GM19468 (cell line): ENCODE results near the gene DNAJC7.

Experiments
- ATAC-seq: cut with Tn5 transposase; IDR thresholded peaks from one replicate; pipeline ENCODE4 v1.9.1; 2021; ENCODE audit warnings: mild to moderate bottlenecking, moderate library complexity, moderate number of reproducible peaks; ENCODE audit not compliant: unreplicated experiment; ENCODE audit errors: extremely low read depth

Gene DNAJC7, protein sequence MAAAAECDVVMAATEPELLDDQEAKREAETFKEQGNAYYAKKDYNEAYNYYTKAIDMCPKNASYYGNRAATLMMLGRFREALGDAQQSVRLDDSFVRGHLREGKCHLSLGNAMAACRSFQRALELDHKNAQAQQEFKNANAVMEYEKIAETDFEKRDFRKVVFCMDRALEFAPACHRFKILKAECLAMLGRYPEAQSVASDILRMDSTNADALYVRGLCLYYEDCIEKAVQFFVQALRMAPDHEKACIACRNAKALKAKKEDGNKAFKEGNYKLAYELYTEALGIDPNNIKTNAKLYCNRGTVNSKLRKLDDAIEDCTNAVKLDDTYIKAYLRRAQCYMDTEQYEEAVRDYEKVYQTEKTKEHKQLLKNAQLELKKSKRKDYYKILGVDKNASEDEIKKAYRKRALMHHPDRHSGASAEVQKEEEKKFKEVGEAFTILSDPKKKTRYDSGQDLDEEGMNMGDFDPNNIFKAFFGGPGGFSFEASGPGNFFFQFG

GRCh38 chr17:42016941-42017865 lies at the start of gene DNAJC7:
Gene DNAJC7, minus strand, starts transcription at chr17:42017439. Its CDS starts 23 bp downstream, at chr17:42017416.
- peak; percentile 58 for ATAC-seq

DNA sequence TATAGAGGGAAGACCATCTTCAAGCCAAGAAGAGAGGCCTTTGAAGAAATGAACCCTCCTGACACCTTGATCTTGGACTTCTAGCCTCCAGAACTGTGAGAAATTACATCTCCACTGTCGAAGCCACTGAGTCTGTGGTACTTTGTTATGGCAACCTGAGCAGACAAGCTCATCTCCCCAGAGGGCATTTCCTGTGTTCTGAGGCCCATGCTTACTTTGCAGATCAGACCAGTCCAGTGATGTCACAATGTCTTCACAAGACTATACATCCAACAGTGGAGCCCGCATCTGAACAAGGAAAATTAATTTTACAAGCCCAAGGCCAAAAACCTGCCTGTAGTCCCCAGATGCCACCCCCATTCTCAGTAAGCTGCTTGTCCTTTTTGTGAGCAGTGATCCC lies 48.0 kb upstream of the DNAJC7 start:
- ATAC-seq: no peak

DNA sequence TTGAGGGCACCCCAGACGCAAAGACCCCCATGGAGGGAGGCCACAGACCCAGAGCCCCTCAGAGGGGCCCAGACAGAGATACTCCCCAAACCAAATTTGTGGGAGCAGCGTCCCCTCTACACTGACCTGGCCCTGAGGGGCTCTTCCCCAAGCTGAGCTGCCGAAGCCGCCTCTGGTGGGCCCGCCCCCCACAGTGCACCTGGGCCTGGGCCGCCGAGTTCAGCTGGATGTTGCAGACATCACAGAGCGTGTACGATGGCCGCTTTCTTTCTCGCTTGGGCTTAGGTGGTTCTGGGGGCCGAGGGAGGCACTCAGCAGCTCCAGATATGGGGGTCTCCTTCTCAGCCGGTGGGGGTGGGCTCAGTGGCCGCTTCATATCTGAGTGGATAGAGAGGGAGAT lies 45.4 kb upstream of the DNAJC7 start:
- ATAC-seq: no peak

DNA sequence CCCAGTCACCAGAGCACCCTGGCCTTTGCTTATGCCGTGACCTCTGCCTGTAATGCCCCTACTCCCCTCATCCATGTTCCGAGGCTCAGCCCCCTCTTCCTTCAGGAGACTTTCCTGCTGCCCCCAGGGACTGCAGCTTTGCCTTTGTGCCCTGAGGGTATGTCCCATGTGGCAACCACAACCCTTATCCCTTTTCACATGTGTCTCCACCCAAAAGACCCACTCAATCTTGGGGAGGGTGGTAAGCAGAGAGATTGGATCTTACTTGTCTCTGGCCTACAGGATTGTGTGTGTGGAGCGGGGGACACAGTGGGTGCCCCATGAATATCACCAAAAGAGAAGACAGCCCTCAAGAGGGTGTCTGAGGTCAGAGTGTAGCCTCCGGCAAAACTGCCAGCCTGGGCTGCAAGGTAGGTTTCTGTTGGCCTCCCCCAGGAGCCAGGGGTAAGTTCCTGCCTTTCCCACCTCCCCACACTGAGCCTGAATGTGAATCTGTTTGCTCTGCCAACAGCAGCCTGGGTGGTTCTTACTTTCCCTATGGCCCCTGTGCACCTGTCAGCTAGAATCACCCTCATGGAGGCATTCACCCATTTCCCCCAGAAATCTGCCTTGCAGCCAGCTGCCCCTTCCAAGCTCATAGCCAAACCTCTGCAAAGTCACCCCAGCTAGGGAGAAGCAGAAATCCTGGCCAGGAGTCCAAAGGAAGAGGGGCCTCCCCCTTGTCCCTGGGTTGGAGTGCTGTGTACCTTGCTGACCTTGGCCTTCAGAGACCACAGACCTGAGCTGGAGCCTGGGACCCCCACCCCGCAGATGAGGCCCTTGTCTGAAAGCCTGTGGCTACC lies 44.6 kb upstream of the DNAJC7 start:
- no peak for ATAC-seq

- ATAC-seq: no peak
Measured at GRCh38 chr17:42060231-42060630, 43.0 kb upstream of the DNAJC7 start.

- ATAC-seq: no peak
Measured at GRCh38 chr17:42059815-42060214, 42.6 kb upstream of the DNAJC7 start.

DNA sequence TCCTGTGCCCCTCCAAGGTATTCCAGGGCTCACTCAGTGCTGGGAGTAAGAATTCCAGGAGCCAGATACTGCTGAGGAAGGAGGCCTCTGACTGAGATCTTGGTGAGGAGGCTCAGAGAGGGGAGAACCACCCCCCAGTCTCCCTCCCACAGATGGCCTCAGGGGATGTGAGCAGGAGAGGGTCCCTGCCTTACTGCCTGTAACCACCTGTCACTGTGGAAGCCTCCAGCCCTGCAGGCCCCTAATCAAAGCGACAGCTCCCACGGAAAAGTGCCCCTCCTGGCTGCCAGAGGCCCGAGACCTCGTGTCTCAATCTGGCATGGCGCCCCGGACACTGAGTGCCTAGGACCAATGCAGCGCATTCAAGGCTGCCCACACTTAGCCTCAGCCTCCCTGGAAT lies 40.8 kb upstream of the DNAJC7 start:
- no peak for ATAC-seq

DNA sequence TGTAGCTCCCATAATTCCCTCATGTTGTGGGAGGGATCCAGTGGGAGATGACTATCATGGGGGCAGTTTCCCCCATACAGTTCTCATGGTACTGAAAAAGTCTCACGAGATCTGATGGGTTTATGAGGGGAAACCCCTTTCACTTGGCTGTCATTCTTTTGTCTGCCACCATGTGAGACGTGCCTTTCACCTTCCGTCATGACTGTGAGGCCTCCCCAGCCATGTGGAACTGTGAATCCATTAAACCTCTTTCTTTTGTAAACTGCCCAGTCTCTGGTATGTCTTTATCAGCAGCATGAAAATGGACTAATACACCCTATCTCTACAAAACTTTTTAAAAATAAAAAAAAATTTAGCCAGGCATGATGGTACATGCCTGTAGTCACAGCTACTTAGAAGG lies 39.4 kb upstream of the DNAJC7 start:
- ATAC-seq: no peak

DNA sequence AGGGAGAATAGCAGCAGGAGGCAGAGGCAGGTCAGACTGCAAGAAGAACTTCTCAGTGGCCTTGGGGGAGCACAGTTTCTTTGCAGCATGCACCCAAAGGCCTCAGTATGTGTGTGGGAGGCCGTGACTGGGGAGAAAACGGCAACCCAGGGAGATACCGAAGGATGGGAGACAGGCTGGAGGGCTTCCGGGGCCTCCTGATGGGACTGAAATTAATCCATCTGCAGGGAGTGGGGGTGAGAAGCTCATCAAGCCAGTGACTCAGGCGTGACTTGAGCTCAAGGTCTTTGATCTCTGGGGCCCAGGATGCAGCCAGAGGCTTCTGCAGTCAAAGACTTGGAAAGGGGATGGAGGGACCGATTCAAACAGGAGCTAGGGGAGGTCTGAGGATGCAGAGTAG lies 38.3 kb upstream of the DNAJC7 start:
- no peak for ATAC-seq

- ATAC-seq: no peak
Measured at GRCh38 chr17:42055027-42055426, 37.8 kb upstream of the DNAJC7 start.

DNA sequence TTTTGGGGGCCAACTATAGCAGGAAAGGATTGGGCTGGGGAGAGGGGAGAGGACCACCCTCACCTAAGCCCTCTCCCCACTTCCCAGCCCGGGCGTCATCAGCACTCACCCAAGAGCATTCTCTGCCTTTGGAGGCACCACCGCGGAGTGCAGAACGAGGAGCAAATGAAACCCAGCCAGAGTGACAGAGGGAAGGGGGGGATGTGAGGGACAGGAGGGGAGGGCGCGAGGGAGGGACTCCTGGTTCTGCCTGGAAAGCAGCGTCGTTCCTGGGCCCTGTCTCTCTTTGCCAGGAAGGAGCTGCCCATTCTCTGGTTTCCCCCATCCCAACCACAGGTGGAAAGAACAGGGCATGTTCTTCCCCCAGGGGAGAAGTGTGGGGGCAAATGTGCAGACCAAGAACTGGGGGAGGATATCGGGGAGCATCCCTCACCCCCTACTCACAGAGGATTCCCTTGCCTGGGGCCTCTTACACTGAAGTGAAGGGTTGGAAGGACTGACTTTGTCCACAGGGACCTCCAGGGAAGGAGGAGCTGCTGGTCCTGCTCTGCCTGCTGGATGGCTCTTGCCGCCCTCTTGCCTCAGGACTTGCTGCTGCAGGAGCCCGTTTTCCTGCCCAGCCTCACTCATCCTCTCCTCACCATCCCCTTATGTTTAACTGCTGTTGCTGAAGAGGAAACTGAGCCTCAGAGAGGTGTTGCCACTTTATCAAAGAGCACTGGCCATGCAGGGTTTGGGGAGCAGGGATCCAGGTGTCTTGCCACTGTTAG lies 36.7 kb upstream of the DNAJC7 start:
- ATAC-seq: no peak

DNA sequence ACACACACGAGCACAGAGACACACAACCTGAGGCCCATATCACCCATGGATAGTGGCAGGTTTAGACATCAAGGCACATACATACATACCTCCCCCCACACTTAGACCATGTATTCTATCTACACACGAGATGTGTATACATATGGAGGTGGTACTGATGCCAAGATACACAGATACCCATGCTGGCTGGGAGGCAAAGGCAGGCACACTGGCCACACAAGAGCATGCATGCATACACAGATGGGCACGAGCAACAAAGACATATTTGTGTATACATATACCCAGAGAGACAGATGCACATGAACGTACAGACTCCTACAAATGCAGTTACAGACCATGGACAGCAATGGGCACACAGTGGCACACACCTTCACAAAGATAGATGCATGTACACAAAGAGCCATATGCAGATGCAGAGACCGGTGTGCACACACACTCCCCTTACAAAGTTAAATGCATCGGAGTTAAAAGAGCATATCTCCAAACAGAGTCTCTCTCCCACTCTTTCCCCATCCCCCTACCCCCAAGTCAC lies 35.2 kb upstream of the DNAJC7 start:
- ATAC-seq: no peak

GRCh38 chr17:42051645-42052044 lies 34.4 kb upstream of the DNAJC7 start:
- no peak for ATAC-seq

DNA sequence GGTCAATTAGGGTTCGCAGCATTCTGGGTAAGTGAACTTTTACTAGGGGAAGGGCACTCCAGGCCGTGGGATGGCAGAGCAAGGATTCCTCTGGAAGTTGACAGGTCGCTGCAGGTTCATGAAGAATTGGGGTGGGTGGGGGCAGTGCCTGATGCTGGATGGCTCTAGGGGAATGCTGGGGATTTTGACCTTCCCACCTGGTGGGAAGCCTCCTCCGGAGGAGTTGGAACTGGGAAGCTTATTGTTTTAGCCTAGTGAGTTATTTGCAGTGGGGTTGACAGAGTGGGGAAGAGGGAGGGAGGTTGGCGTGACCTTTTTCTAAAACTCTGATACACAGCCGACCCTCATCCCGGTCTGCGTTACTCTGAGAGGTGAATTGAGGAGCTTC lies 33.8 kb upstream of the DNAJC7 start:
- no peak for ATAC-seq

- ATAC-seq: no peak
Measured at GRCh38 chr17:42050393-42051012, 33.3 kb upstream of the DNAJC7 start, which contains the start of gene C17orf113. Gene C17orf113, minus strand, starts transcription at chr17:42050601. Its CDS starts 7,225 bp downstream, at chr17:42043376.

DNA sequence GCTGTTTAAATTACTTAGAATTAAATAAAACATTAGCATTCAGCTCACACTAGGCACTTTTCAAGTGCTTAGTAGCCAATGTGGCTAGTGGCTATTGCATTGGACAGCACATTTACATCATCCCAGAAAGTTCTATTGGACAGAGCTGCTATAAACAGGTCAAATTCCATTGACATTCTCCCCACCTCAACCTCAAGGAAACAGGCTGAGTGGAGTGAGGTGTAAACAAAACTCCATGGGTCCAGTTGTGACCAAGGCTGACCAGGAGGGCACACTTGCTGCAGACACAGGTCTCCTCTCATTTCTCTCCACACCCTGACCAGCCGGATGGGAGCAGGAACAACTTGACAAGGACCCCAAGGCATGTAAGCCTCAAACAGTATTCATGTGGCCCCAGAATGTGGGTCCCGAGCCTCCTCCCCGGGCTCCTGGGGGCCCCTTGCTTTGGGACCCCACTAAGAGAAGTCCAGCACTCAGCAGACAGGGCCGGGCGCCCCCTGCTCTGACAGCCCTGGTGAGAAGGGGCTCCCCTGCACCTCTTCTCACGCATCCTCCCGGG lies 32.7 kb upstream of the DNAJC7 start:
- ATAC-seq: no peak

DNA sequence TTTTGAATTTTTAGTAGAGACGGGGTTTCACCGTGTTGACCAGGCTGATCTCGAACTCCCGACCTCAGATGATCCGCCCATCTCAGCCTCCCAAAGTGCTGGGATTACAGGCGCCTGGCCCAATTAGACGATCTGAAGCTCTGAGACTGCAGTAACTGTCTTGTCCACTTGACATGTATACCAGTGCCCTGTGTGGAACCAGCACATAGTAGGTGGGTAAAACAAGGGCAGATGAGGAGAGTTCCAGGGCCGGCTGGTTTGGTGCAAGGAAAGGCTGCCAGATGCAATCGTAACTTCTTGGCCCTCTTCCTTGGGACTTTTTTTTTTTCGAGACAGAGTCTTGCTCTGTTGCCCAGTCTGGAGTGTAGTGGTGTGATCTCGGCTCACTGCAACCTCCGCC lies 30.1 kb upstream of the DNAJC7 start:
- ATAC-seq: no peak

- ATAC-seq: no peak
Measured at GRCh38 chr17:42045719-42046118, 28.5 kb upstream of the DNAJC7 start.
